Measurements from ENCODE around the gene GATD1. TPM values are rescaled to one million over a fixed set of nuclear protein-coding genes. Genes with fewer than 3 reads are reported as not detected.
A peak's percentile ranks its signal among the peaks of the same experiment; 100 is the strongest.
"Not testable (repeated sequence)": the region's sequence is repeated elsewhere in the genome, so short reads cannot be mapped to it uniquely, and the experiment has no call there.

GATD1 gene
- total RNA-seq, 1 donor from 2014 or later = 82.5 TPM

GRCh38 chr11:763549-764321 lies 13.6 kb downstream of the GATD1 start:
- DNase-seq (ENCODE audit: low spot score) = no peak

GRCh38 chr11:763073-763463 lies 14.2 kb downstream of the GATD1 start:
- no peak for DNase-seq (ENCODE audit: low spot score)

- DNase-seq (ENCODE audit: low spot score) = no peak
Measured at GRCh38 chr11:762421-763072, 14.7 kb downstream of the GATD1 start.

GRCh38 chr11:761526-762108 lies 15.7 kb downstream of the GATD1 start:
- DNase-seq (ENCODE audit: low spot score) = no peak

GRCh38 chr11:760236-760635 lies 17.1 kb downstream of the GATD1 start:
- DNase-seq (ENCODE audit: low spot score) = no peak

GRCh38 chr11:749731-750130 lies 27.6 kb downstream of the GATD1 start:
- DNase-seq (ENCODE audit: low spot score) = no peak

GRCh38 chr11:748007-748359 lies 29.3 kb downstream of the GATD1 start:
- no peak for DNase-seq (ENCODE audit: low spot score)

GRCh38 chr11:747158-748006 lies 29.9 kb downstream of the GATD1 start, which contains the start of gene TALDO1:
Gene TALDO1 (plus strand): TSS chr11:747464. CDS start chr11:747482, 18 bp downstream.
- DNase-seq (ENCODE audit: low spot score) = peak; percentile 92

GRCh38 chr11:746289-747157 lies 30.8 kb downstream of the GATD1 start:
- DNase-seq (ENCODE audit: low spot score) = no peak

GRCh38 chr11:745428-745827 lies 31.9 kb downstream of the GATD1 start:
- no peak for DNase-seq (ENCODE audit: low spot score)

GRCh38 chr11:742571-743201 lies 34.6 kb downstream of the GATD1 start:
- no peak for DNase-seq (ENCODE audit: low spot score)

GRCh38 chr11:742156-742546 lies 35.1 kb downstream of the GATD1 start:
- DNase-seq (ENCODE audit: low spot score) = no peak

GRCh38 chr11:737899-738298 lies 39.4 kb downstream of the GATD1 start:
- peak; percentile 61 for DNase-seq (ENCODE audit: low spot score)

- DNase-seq (ENCODE audit: low spot score) = no peak
Measured at GRCh38 chr11:737366-737765, 39.9 kb downstream of the GATD1 start.

- DNase-seq (ENCODE audit: low spot score) = not testable (repeated sequence)
Measured at GRCh38 chr11:734541-734940, 42.7 kb downstream of the GATD1 start.

- no peak for DNase-seq (ENCODE audit: low spot score)
Measured at GRCh38 chr11:733072-733471, 44.2 kb downstream of the GATD1 start.

- no peak for DNase-seq (ENCODE audit: low spot score)
Measured at GRCh38 chr11:729492-730074, 47.7 kb downstream of the GATD1 start.

GRCh38 chr11:728901-729491 lies 48.3 kb downstream of the GATD1 start:
- DNase-seq (ENCODE audit: low spot score) = peak; percentile 43

- peak; percentile 83 for DNase-seq (ENCODE audit: low spot score)
Measured at GRCh38 chr11:727859-728748, 49.2 kb downstream of the GATD1 start.

All from ureter (tissue), 1 donor.